GM21515 (cell line): ENCODE results near the gene TAF1D.
"Not testable (repeated sequence)": the region's sequence is repeated elsewhere in the genome, so short reads cannot be mapped to it uniquely, and the experiment has no call there.

Source experiments
- ATAC-seq: cut with Tn5 transposase; IDR thresholded peaks from one replicate; pipeline ENCODE4 v1.9.1; 2021; ENCODE audit not compliant: unreplicated experiment

TAF1D gene

GRCh38 chr11:93741094-93741881 is at the start of gene TAF1D, which contains the start of gene C11orf54:
TAF1D (minus strand) TSS chr11:93741495; CDS start chr11:93739304, 2,191 bp downstream.
C11orf54 (plus strand) TSS chr11:93741672; CDS start chr11:93747394, 5,722 bp downstream.
- peak; percentile 86 for ATAC-seq

- peak; percentile 41 for ATAC-seq
These were observed 43.7 kb upstream of the TAF1D start for GRCh38 chr11:93784935-93785360.

- peak; percentile 96 for ATAC-seq
These were observed 43.0 kb upstream of the TAF1D start, which contains the start of gene MED17 for GRCh38 chr11:93784145-93784934. MED17 (plus strand) TSS chr11:93784282; CDS start chr11:93784514, 232 bp downstream.

- ATAC-seq = peak; percentile 52
These were observed 42.5 kb upstream of the TAF1D start for GRCh38 chr11:93783765-93784144.

- ATAC-seq = no peak
These were observed 42.1 kb upstream of the TAF1D start for GRCh38 chr11:93783362-93783761.

GRCh38 chr11:93775289-93775688 is 34.0 kb upstream of the TAF1D start:
- ATAC-seq = no peak

GRCh38 chr11:93774560-93774959 is 33.3 kb upstream of the TAF1D start:
- not testable (repeated sequence) for ATAC-seq

- ATAC-seq = no peak
These were observed 32.4 kb upstream of the TAF1D start for GRCh38 chr11:93773601-93774200.

GRCh38 chr11:93773045-93773477 is 31.8 kb upstream of the TAF1D start:
- ATAC-seq = no peak

GRCh38 chr11:93772123-93772522 is 30.8 kb upstream of the TAF1D start:
- no peak for ATAC-seq

- ATAC-seq = no peak
These were observed 28.9 kb upstream of the TAF1D start for GRCh38 chr11:93770160-93770559.

- ATAC-seq = no peak
These were observed 25.7 kb upstream of the TAF1D start for GRCh38 chr11:93767018-93767417.

- ATAC-seq = no peak
These were observed 25.2 kb upstream of the TAF1D start for GRCh38 chr11:93766504-93766903.

GRCh38 chr11:93765551-93765950 is 24.3 kb upstream of the TAF1D start:
- ATAC-seq = no peak

- ATAC-seq = no peak
These were observed 20.6 kb upstream of the TAF1D start for GRCh38 chr11:93761910-93762309.

- ATAC-seq = not testable (repeated sequence)
These were observed 17.8 kb upstream of the TAF1D start for GRCh38 chr11:93759123-93759522.

GRCh38 chr11:93757924-93758865 is 16.9 kb upstream of the TAF1D start:
- no peak for ATAC-seq

- no peak for ATAC-seq
These were observed 16.0 kb upstream of the TAF1D start for GRCh38 chr11:93757301-93757700.

- peak; percentile 58 for ATAC-seq
These were observed 15.5 kb upstream of the TAF1D start for GRCh38 chr11:93756748-93757147.

- no peak for ATAC-seq
These were observed 11.9 kb upstream of the TAF1D start for GRCh38 chr11:93753241-93753640.
